Measurements from ENCODE around the gene SIL1.

Gene SIL1

DNA sequence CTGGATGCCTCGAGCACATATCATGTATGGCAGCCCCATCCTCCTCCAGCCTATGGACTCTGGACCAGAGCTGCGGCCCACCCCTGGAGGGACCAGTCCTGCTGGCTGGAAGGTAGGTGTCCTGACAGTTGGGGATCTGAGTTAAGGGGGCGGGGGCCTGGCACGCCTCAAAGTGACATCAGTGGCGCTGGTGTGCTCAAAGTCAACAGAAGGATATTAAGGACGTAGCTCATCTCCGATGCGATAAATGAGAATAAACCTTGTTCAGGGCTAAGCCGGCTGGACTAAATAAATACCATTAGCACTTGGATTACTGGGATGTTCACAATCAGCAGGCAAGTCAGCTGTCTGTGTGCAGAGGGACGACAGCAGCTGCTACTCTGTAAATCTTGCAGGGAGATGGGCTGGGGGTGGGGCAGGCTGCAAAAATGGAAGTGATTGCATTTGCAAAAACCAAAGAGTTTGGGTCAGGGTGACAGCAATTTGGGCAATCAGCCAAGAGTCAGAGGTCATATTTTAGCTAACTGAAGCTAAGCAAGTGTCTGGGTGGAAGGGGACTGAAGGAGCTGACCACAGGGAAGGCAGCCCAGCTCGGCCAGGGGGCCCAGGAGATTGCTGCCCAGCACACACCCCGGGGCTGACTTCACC is 243.0 kb downstream of the SIL1 start:
- no peak for DNase-seq (ENCODE audit: low read depth)

GRCh38 chr5:138954257-138955012 is 243.7 kb downstream of the SIL1 start:
- no peak for DNase-seq (ENCODE audit: low read depth)

GRCh38 chr5:138953387-138954256 is 244.5 kb downstream of the SIL1 start:
- DNase-seq (ENCODE audit: low read depth): no peak

DNA sequence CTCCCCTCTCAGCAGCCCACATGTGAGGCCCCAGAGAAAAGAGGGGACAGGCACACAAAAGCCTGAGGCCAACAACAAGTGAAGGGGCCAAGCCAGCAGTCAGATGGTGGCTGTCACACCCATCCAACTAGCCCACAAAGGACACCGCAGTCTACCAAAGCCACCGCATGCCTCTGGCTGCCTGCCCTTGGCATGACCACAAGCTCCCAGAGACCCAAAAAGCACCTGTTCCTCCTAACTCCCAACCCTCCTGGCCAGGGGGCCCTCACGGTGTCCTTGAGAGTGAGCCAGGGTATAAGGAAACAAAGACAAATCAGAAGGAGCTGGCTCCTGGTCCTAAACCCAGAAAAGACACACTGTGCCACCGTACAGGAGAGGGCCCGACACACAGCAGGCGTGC is 245.2 kb downstream of the SIL1 start:
- no peak for DNase-seq (ENCODE audit: low read depth)

GRCh38 chr5:138951986-138952735 is 246.0 kb downstream of the SIL1 start:
- no peak for DNase-seq (ENCODE audit: low read depth)

DNA sequence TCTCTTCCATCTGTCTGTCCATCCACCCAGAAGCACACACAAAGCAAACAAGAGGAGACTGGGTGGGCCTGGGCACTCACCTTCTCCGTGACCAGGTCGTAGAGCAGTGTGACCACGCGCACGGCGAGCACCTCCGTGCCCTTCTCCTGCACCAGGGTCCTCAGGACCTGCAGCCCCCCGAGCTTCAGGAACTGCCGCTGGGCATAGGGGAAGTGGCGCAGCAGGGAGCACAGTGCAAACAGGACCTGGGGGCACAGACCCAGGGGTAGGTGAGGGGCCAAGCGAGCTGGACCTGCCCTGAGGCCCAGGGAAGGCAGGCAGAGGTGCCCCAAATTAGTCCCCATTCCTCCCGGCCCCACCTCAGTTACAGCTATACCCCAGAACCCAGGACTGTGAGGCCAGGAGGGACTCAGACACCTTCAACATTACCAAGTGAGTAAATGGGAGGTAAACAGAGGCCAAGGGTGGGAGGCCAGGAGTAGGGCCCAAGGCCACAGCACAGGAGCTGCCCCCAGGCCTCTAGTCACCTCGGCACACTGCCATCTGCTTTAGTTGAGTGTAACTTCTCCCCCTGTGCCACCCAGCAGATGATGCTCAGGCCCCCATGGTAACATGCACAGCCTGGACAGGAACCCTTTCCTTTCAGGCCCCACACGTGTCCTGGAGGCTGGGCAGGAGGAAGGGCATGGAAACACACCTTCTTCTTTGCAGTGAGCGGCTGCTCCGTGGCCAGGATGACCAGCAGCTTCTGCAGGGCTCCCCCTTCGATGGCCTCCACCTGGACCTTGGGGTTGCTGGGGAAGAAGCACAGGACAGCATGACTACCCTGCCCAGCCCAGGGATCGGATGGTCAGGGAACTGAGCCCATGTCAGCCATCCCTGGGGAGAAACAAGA is 246.8 kb downstream of the SIL1 start:
- DNase-seq (ENCODE audit: low read depth): no peak

GRCh38 chr5:138950421-138951031 is 247.6 kb downstream of the SIL1 start:
- no peak for DNase-seq (ENCODE audit: low read depth)

DNA sequence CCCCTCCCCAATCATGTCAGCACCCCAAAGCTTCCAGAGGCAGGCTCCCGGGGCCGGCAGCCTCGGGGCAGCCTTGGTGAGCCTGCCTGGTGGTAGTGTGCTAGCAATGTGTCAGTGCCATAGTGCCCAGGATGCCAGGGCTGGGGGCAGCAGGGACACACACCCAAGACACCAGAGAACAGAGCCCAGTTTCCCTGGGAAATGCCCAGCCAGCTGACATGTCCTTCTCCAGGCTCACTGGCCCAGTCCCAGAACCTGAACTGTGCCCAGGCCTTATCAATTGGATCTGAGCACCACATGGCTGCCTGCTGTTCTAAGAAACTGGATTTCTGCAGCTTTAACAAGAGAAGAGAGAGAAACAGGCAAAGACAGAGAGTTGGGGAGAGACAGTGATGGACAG is 248.2 kb downstream of the SIL1 start:
- DNase-seq (ENCODE audit: low read depth): no peak

GRCh38 chr5:138949223-138949574 is 249.0 kb downstream of the SIL1 start:
- no peak for DNase-seq (ENCODE audit: low read depth)

DNA sequence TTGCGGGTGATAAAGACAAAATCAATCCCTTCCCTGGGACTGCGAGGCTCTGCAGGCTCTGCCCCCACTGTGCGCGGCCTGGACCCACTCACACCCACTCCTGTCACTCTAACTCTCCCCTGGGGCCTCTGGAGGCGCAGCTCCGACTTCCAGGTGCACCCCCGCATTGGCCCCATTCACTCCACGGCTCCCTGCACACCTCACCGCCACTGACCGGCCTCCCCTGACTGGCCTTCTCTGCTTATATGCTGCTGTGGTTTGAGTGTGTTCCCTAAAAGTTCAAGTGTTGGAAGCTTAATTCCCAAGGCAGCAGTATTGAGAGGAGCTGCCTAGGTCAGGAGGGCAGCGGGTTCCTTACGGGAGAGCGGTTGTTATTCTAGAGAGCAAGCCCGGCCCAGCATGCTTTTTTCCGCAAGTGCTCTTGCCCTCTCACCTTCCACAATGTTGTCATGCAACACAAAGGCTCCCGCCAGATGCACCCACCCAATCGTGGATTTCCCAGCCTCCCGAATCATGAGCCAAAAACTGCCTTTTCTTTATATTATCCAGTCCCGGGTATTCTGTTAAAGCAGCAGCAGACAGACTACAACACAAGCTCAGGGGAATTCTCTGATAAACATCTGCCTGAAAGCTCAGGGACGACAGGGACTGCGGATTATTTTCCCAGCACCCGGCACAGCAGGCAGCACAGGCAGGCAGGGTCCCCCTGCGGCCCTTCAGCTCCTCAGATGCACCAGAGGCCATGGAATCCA is 249.5 kb downstream of the SIL1 start:
- no peak for DNase-seq (ENCODE audit: low read depth)

- no peak for DNase-seq (ENCODE audit: low read depth)
Measured at GRCh38 chr5:138947780-138948179, 250.4 kb downstream of the SIL1 start.

DNA sequence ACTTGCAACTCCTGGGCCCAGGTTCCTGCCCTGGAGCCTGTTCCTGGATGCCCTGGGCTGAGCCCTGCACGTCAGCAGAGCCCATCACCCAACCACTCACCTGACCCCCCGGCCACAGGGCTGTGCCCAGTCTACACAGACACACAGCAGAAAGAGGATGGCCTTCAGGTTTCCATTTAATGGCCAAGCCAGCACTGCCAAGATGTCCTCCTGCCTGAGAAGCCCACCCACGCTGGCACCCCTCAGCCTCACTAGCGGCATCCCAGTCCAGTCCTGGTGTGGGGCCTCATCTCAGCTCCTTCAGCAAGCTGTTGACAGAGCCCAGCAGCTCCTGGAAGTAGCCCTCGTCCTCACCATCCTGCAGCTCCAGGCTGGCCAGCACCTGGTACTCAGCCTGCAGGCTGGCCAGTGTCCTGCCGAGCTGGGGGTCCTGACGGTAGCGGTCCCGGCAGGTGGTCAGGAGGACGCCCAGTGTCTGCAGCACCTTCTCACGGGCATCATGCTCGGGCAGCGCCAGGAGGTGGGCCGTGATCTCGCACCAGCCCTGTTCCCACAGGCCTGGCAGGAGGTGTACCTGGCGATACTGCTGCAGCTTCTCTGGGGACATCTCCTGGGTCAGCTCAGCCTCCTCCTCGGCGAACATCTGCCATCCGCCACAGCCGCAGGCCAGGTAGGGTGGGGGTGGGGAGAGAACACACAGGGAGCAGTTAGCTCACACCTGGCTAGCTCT is 251.2 kb downstream of the SIL1 start:
- no peak for DNase-seq (ENCODE audit: low read depth)

DNA sequence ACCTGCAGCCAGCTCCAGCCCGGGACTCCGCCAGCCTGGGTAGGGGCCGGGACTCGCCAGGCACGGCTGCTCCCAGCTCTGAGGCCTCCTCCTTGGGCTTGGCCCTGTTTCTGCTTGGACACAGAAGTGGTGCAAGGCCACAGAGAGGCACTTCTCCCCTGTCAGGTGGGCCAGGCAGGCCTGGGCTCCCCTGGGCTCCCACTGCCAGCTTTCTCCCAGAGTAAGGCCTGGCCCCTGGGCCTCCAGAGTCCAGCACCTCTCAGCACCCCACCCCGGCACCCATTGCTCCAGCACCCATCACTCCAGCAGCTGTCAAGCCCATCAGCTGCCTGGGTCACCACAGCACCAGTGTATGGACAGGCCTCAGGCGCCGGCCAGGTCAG is 251.9 kb downstream of the SIL1 start:
- DNase-seq (ENCODE audit: low read depth): no peak

DNA sequence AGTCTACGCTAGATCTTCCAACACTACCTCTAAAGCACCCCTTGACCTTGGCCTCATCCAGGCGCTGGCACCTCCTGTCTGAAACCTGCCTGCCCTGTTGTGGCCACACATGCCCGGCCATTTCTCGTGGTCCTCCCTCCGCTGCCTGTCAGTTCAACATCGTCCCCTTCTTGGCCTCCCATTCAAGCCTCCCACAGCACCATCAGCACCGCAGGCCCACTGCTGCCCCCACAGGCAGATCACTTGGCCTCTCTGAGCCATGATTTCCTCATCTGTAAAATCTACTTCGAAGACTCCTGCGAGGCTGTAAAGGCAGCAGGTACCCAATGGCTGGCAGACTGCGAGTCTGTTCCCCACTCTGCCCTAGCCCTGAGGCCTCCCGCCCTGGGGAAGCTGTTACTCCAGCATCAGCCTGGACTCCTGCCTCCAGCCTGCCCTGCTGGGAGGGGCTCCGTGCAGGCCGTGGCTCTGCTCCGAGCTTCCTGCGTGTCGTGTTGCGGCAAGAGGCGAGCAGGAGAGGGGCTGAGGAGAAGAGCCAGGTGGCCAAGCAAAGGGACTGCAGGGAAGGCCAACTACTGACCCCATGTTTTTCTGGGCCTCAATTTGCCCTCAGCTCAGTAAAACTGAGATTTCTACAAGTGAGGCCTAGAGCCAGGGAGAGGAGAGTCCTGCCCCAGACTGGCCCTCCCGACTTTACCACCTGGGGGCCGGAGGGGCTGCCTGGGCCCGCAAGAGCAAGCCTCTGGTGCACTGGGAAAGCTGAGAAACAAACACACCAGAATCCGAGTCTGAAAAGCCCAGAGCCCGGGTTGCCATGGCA is 252.5 kb downstream of the SIL1 start:
- no peak for DNase-seq (ENCODE audit: low read depth)

- DNase-seq (ENCODE audit: low read depth): no peak
Measured at GRCh38 chr5:138944527-138945322, 253.4 kb downstream of the SIL1 start.

DNA sequence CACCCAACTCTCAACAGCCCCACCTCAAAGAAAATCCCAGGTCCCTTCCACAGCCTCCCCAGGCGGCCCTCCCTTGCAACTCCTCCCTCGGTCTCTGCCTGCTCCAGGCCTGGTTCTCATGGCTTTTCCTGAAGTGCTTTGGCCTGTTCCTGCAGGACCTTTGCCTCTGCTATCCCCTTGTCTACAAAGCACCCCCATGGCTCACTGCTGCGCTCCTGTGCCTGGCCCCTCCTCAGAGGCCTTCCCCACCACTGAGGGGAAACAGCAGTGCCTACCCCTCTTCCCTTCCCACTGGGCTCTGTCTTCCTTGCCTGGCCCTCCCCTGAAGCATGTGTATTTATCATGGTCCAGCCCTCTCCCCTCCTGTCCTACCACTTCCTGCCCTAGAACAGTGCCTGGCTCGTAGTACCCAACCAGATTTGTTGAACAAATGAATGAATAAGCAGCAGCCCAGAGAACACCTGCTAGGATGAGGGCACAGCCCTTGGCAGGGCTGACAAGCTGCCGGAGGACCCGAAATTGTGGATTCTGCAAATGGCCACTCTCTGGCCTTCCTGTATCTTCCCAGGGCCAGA is 254.5 kb downstream of the SIL1 start:
- no peak for DNase-seq (ENCODE audit: low read depth)

DNA sequence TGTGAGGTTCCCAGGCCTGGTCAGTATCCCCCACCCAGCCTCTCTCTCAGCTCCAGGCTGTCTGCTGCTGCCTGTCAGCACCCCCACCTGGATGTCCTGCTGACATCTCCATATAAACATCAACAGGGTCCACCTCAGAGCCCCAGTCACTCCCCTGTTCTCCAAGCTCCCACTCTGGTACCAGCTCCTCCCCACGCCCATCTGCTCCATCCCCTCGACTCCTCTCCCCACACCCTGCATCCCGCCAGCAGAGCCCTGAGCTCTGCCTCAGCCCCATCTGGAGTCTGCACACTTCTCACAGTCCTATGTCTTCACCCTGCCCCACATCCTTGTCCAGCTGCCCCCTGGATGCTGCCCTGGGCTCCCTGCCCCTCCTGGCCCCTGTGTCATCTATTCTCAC is 255.3 kb downstream of the SIL1 start:
- DNase-seq (ENCODE audit: low read depth): no peak

All from stimulated activated CD8-positive, alpha-beta memory T cell treated with anti-CD3 and anti-CD28 coated beads, Interleukin-12 subunit alpha, Interleukin-12 subunit beta, amount 100 ng/mL, for 1 hour (primary cell).